ENCODE data around the gene CYP2J2.

DNA sequence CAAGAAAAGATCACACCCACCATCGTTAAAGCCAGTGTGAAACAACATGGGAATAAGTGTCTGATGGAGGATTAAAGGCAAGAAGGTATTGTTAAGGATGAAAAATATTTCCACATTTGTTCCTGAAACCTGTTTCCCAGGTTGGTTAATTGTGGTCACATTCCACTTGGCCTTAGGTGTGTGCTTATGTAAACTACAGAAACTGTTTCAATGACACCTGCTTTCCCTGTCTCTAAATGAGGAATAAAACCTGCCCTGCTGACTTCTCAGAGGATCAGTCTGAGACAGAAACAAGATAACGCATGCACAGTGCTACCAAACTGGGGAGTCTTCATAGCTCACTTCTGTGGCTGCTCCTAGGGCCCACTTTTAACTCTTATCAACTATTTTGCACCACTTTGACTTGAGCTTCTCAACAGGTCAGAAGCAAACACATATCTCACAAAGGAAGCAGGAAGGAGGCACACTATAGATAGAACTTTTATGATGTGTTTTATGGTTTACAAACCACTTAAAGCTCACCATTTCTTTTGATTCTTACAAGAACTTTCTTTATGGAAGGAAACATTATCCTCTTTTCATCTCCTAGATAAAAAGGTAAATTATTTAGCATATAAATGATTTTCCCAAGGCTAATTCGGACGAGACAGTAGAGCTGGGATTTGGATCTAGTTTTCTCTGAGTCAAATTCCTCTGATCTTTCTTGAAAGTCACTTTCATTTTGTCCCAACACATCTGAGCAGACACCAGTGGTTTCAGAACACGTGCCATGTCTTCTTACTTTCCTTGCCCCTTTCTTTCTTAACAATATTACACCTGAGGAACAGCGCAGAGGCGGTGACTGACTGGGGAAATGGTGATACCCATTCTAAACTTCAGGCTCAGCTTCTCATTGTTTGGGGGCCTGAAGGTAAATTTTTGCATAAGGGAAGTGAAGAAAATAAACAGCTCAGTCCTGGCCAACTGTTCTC, 33.4 kb downstream of the CYP2J2 start:
- TF ChIP-seq CTCF (IDR thresholded peaks at IDR 0.05) (no peak), POLR2A (IDR thresholded peaks at IDR 0.05) (no peak)
